HG03135 (cell line): ENCODE data around the gene AK5.

ENCODE experiments used
- ATAC-seq: cut with Tn5 transposase; IDR thresholded peaks from one replicate; pipeline ENCODE4 v1.9.1; 2021; ENCODE audit warnings: mild to moderate bottlenecking, moderate library complexity; ENCODE audit not compliant: unreplicated experiment

The AK5 gene

DNA sequence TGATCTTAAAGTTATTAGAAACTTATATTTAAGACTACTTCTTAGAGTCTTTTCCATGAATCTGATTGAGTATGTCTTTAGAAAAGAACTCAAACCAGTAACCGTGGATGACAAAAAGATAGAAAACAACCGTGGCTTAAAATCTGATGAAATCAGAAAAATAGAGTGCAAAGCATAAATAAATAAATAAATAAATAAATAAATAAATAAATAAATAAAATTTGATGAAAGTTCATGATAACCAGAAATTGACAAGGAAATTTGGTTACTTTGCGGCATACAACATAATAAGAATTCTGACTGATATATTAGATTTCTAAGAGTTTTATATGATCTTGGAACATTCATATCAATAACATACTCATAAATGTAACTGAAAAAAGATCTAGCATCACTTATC is 152.1 kb downstream of the AK5 start:
- no peak for ATAC-seq

DNA sequence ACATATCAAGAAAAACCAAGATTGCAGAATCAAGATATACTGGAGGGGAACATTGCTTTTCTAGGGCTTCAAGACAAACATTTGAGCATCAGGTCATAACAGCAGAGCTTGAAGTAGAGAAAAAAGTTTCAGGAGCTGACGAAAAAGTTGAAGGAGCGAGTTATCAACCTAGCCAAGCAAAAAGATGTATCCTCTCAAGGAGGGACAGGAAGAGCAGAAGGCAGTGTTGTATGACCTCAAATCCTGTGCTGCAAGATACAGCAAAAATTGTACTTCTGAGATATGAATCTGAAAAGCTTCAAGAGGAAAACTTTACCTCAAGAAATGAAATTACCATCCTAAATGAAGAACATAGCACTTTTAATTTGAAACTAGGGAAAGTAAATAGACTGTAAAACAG is 153.1 kb downstream of the AK5 start:
- no peak for ATAC-seq

DNA sequence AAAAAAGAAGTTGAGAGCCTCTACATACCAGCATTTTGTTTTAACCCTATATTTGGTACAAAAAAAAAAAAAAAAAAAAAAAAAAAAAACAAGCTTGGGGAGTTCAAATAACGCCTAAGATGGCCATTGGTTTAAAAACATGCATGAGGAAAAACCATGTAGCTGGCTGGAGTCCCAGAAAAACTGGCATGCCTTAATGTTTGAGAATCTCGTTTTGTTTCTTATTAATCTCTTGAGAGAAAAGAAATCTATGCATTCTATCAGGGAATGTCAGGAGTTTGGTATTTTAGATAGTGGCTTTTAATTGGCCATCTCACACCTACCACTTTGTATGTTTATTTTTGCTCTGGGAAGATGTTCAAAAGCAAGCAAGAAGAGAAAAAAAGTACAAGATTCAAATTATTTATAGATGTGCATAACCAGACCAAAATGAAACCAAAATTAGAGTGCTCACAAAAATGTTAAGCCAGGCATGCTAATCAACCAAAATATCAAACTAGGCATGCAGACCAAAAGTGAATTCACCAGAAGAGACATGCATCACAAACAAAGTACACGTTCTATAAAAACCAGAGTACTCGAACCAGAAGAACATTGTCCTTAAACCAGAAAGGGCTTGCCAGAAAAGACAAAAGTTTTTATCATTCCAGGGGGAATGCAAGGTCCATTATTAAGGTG is 156.6 kb downstream of the AK5 start:
- ATAC-seq: no peak

DNA sequence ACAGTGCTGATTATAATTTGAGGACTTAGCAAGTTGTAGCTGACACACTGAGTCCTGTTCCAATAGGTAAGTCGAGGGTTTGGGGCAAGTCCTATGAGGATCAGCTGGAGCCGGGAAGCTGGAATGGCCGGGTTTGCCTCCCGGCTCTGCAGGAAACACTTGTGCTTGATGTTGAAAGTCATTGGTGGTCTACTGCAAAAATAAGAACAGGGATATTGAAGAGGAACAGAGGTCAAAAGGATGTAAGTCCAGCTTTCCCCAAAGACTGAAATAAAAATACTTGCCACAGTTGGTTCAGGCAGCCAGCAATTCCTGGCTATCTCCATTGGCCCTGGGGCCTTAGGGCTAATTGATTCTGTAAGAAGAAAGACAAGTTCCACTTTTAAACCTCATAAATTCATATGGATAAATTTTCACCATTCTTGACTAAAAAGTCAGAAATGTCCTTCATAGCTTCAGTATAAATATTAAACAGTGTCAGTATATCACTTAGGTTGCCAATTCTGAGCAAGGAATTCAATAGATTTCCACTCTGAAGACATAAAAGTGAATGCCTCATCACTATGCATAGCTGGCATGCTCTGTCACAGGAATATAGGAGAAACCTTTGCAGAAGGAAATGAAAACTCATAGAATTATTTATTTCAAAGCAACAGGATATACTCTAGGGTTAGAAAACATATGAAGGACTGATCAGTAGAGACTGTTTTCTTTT is 165.2 kb downstream of the AK5 start:
- no peak for ATAC-seq

DNA sequence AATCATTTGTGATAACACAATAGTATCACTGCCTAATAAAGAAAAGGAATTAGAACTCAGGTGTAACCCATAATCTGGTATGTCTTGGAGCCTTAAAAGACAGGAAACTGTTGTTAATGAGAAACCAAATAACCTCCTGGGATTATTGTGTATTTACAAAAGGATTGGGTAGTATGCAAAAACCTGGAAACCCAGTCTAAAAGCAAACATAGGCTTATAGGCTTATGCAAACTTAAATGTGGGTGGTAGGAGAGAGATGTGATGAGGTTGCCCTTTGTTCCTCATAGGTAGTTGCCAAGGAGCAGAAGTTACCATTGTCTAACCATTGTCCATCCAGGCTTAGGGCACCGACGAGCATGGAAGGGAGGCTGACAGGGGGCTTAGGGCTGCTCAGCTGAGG is 165.8 kb downstream of the AK5 start:
- no peak for ATAC-seq

DNA sequence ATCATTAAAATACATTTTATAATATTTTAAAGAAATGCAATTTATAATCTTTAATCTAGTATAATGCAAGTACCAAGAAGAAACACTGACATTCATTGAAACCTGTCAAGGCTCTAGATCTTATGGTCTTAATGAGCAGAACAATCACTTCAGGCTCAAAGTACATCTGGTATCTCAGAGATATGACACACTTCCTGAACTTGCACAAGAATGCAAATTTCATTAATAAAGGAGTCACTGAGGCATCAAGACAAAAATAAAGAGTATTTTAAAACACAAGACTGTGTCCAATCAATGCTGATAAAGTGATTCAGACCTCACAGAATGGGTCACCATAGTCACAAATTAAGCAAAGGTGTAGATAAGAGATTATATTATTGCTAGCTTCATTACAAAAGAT is 178.1 kb downstream of the AK5 start:
- ATAC-seq: no peak

DNA sequence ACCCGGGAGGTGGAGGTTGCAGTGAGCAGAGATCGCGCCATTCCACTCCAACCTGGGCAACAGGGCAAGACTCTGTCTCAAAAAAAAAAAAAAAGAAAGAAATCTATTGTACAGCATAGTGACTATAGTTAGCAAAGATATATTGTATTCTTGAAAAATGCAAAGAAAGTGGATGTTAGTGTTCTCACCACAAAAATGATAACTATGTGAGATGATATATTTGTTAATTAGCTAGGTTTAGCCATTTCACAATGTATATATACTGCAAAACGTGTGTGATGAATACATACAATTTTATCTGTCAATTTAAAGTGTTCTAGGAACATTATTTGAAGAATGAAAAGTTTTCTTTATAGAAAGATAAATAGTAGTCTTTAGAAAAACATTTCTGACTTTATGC is 179.9 kb downstream of the AK5 start:
- ATAC-seq: no peak

DNA sequence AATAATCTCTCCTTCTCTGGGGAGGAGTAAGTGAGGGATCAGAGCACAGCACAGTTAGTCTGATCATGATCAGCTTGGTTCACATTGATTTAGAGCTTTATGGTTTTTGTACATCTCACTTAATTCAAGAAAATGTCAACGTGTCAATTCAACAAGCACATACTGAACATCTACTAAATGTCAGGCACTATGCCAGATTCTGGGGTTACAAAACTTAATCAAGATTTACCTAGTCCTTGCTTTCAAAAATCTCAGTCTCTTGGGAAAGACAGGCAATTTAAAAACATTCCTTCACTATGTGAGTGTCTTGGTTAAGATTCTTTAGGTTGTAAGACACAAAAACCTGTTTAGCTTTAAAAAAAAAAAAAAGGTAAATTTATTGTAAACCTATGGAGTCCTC is 181.4 kb downstream of the AK5 start:
- ATAC-seq: no peak

DNA sequence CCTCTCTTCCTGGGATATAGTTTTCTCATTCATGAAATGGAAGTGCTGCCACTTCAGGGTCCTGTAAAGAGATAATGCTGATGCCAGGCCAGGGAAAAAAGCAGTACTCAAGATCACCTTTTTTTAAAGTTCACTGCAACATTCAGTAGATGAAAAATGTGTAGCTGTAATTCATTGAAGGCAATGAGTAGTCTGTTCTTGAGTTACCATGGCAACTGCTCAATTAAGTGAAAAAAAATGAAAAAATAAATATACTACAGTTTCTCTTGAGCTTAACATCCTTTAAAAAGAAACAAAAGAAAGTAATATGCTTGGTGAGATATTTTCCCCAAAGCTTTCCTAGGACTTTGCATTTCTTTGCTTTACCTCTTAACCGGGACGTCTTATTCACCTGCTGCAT is 183.3 kb downstream of the AK5 start:
- no peak for ATAC-seq

DNA sequence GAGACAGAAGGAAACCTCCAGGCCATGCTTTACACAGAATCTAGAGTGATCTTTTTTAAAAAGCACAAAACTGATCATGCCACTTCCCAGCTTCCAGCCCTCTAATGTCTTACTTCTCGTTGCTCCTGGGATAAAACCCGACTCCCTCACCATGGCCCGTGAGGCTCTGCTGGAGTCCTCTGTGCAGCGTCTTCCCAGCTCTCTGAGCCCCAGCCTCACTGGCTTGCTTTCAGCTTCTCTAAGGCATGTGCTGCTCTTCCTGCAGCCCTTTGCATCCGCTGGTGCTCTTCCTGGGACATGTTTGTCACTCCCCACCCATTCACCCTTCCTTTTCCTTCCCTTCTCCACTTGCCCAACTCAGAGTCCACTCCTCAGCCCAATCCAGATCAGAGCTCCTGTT is 184.1 kb downstream of the AK5 start:
- ATAC-seq: no peak

DNA sequence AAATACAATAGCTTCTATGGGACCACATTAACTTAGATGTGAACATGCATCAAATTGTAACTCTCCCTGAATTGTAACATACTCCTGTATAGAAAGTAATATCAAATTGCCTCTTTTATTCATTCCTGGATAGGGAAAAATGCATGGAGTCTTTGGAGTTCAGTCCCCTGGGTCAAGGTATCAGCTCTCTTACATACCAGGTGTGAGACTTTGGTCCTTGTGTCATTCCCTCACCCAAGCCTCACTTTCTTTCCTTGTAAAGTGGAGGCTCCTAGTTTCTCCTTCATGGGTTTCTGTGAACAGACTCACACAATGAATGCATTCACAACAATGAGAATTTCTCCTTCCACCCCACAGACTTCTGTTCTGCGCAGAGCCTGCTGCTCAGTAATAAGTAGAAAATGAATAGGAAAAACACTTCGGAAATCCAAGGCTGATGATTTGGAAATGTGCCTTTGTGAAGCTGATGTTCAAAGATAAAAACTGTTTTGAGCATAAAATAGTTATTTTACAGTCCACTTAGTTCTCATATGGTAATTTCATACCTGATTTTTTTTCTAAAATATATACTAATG is 185.3 kb downstream of the AK5 start:
- ATAC-seq: no peak

DNA sequence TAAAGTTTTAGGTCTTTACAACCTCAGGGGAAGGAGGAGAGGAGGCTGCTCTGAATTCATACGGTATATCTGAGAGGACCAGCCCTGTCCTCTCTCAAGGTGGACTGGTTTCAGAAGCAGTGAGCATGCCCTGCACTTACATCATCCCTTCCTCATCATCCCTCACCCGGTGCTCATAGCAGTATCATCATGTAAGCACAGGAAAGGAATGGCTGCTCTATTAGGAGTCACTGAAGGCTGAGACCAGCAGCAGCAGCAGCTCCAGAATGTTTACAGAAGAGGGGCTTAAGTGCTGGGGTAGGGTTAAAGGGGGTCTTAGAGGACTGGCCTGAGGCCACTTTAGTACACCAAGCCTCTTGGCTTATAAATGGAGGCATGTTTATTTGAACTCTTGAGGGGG is 185.9 kb downstream of the AK5 start:
- ATAC-seq: no peak

DNA sequence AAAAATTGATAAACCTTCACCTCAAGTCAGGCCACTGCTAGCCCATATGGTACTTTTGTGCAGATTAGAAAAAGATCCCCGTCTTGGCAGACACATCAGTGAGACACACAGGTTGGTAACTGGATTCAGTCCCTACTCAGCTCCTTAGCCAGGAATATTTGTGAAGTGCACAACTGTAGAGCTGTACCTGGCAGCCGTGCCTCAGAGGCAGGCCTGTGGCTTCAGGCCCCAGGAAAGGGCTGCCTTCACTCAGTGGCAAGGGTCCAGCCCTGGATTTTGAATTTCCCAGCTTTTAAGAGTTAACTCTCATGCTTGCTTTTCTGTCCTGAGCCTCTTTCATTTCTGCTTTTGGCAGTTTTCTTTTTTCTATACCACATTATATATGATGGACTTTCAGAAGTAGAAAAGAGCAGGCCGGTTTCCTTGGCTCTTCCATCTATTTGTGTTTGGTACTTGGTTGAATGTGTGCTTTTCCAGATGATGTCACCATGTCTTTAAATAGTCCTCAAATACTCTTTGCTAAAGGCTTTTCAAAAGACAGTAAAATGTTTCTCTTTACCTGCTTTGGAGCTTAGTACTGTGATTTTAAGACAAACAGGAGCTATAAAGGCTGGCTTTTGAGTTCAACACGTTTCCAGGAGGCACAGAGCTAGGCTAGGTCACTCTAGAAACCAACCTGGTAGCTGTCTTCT is 186.6 kb downstream of the AK5 start:
- no peak for ATAC-seq

DNA sequence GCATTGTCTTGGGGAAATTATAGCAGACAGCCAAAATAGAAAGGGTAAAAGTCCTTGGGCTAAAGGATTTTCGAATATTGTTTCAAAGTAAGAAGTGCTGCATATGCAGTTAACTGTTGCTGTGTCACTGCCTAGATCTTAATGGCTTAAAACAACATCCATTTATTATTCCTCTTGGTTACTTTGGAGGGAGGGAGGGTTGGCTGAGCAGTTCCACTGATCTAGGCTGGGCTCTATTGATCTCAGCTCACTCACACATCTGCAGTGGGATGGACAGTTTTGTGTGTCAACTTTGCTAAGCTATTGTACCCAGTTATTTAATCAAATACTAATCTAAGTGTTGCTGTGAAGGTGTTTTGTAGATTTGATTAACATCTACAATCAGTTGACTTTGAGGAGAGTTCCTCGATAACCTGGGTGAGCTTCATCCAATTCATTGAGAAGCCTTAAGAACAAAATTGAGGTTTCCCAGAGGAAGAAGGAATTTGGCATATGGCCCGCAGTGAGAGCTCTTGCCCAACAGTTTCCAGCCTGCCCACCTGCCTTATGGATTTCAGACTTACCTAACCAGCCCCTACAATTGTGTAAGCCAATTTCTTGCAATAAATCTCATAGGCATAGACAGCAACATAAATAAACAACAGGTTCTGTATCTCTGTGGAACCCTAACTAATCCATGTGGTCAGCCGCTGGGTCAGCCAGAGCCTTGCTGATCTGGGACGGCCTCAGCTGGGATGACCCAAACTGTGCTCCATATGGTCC is 187.3 kb downstream of the AK5 start:
- ATAC-seq: no peak

DNA sequence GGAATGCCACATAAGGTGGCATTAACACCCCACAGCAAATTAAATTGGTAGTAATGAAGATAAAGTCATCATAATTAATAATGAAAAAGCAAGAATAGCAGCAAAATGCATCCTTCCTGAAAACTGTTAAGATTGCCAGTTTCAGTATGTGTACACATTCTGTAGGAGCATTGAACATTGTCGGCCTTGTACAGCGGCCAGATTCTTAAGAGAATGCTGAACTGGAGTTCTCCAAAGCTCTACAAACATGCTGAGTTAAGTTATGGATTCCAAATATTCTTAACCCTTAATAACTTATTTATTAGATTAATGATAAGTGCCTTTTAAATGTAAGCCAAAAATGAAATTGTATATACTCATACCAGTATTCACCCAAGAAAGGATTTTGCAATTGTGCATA is 189.9 kb downstream of the AK5 start:
- no peak for ATAC-seq

DNA sequence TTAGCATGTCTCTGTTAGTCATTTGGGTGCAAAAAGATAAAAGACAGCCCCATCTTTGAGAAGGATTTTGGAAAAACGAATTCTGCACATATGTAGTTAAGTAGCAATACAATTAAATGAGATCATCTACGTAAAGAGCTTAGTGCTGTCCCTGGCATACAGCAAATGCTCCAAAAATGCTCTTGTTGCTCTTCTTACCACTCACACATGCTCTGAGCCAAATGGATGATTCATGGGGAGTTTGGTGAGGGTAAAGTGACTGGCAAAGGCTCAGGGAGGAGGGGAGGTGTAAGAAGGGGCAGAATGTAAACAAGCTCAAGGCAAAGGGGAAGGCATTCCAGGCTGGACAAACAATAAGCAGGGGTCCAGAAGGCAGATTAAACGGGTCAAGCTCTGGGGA is 191.9 kb downstream of the AK5 start:
- ATAC-seq: no peak

DNA sequence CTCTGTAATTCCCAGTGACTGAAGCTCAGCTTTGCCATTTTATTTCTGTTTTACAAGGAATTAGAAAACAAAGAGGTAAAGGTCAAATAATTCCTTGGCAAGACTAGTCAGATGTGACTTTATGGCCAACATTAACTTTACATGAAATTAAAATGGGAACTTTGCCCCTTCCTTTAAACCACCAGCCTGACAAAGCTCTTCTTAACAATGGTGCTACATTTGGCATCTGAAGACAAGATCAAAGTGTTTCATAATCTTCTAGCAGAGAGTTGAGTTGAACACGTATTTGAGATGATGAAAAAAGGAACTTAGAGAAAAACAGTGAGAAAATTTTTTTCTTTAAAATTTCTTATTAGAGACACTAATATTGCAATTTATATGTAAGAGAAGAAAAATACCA is 193.8 kb downstream of the AK5 start:
- no peak for ATAC-seq

DNA sequence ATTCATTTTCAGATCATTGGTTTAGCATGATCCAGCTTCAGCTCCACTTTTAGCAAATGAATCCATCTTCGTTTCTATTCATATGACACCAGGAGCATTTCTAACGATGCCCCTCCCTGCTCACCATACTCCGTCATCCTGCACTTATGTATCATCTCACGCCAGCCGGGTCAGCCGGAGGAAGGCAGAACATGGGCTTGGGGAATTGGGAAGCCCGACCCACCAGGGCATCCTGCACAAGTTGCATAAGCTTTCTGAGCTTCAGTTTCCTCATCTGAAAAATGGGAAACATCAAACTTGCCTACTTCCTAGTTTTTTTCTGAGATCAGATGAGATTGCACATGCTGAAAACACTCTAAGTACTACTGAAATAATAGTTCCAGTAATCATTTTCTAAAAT is 194.7 kb downstream of the AK5 start:
- ATAC-seq: no peak

DNA sequence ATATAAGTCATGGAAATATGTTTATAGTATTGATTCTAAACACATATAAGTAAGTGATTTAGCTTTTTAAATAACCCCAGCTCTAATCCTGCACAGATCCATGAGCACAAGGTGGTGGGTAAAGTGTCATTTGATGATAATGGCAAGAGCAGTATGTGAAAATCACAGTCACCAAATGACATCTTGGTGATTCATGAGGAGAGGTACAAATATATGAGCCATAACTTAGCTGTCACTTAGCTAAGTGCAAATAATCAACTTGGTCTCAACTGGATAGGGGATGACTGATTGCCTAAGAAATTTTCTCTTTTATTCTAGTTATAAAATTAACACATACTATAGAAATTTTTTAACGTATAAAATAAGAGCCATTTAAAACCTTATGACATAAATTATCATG is 202.5 kb downstream of the AK5 start:
- ATAC-seq: no peak

DNA sequence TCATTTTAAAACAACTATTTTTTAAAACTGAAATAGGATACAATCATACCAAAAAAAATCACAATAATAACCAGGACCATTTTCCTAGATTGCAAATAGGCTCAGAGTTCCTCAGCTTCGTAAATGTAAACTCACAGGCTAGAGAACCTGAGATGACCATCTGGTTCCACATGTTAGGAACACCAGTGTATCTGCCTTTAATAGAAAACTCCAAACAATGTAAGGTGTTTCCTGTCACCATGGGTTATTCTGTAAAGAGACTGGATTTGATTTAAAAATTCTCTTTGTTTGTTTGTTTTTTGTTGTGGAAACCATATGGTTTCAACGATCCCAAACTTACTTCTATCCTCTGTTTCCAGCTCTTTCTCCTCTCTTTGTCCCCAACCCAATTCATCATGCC is 203.1 kb downstream of the AK5 start:
- ATAC-seq: no peak

DNA sequence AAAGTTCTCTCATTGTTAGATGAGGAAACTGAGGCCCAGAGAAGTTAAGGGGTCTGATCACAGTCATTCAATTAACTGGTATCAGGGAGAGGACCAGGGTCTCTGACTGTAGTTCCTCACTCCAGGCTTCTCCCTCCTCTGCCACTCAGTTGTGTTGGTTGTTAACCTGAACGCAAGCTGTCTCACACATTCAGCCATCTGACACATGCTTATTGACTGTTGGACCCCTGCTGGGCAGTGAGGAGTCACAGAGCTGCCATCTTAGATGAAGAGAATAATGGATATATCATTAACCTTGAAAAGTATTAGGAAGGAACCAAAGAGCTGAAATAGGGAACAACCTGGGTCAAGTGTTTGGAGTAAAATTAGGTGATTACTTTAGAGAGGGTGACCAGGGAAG is 205.8 kb downstream of the AK5 start:
- ATAC-seq: no peak
